Measurements from ENCODE around the gene ZSWIM9.

The ZSWIM9 gene

GRCh38 chr19:48186015-48186414 lies 15.5 kb downstream of the ZSWIM9 start:
- TF ChIP-seq CTCF (IDR thresholded peaks at IDR 0.05; ENCODE audit: borderline replicate concordance, insufficient read depth, low read depth, low read length) = no peak
- H3K4me3 ChIP-seq (ENCODE audit: low read depth, low read length) = no peak overlapping the region

GRCh38 chr19:48186541-48186991 lies 16.1 kb downstream of the ZSWIM9 start:
- TF ChIP-seq CTCF (IDR thresholded peaks at IDR 0.05; ENCODE audit: borderline replicate concordance, insufficient read depth, low read depth, low read length) = no peak

GRCh38 chr19:48190288-48190884 lies 19.9 kb downstream of the ZSWIM9 start:
- TF ChIP-seq CTCF (IDR thresholded peaks at IDR 0.05; ENCODE audit: borderline replicate concordance, insufficient read depth, low read depth, low read length) = no peak
- no peak overlapping the region for H3K4me3 ChIP-seq (ENCODE audit: low read depth, low read length)

More at GRCh38 chr19:48186541-48186991, 16.1 kb downstream of the ZSWIM9 start:
- no peak overlapping the region for H3K4me3 ChIP-seq (ENCODE audit: low read depth, low read length)

- no peak for TF ChIP-seq CTCF (IDR thresholded peaks at IDR 0.05; ENCODE audit: borderline replicate concordance, insufficient read depth, low read depth, low read length)
- no peak overlapping the region for H3K4me3 ChIP-seq (ENCODE audit: low read depth, low read length)
Observed at GRCh38 chr19:48190885-48191284, 20.4 kb downstream of the ZSWIM9 start.

- no peak overlapping the region for H3K4me3 ChIP-seq (ENCODE audit: low read depth, low read length)
- no peak for TF ChIP-seq CTCF (IDR thresholded peaks at IDR 0.05; ENCODE audit: borderline replicate concordance, insufficient read depth, low read depth, low read length)
Observed at GRCh38 chr19:48192750-48193149, 22.3 kb downstream of the ZSWIM9 start.

GRCh38 chr19:48194041-48194843 lies 23.8 kb downstream of the ZSWIM9 start:
- peak; percentile 66 for TF ChIP-seq CTCF (IDR thresholded peaks at IDR 0.05; ENCODE audit: borderline replicate concordance, insufficient read depth, low read depth, low read length)
- H3K4me3 ChIP-seq (ENCODE audit: low read depth, low read length) = no peak overlapping the region
